HEK293T (cell line): Measurements from ENCODE around the gene AGFG2.

Experiments
- CTCF ChIA-PET: fragments of 350-600 bp; formaldehyde crosslinking; extraction: SDS; loops from one replicate; lab custom pipeline; 2021; ENCODE audit warnings: antibody characterized with exemption, inconsistent platforms; lab: Yijun Ruan, JAX
- POLR2A ChIA-PET: fragments of 350-600 bp; formaldehyde crosslinking; extraction: SDS; loops from one replicate; lab custom pipeline; 2020; ENCODE audit warnings: antibody characterized with exemption, inconsistent platforms; lab: Yijun Ruan, JAX
- DNase-seq: peaks from one replicate; pipeline ENCODE4 v3.0.0; 2012; ENCODE audit warnings: mixed read lengths; ENCODE audit errors: extremely low spot score
- ARNT ChIP-seq: fragments of 450-650 bp; IDR thresholded peaks from 2 replicates; pipeline ENCODE4 v1.6.1; 2017; ENCODE audit warnings: mild to moderate bottlenecking
- BHLHE40 ChIP-seq: fragments of 450-650 bp; IDR thresholded peaks from 2 replicates; pipeline ENCODE4 v1.6.1; 2016; ENCODE audit warnings: mild to moderate bottlenecking, moderate library complexity, borderline replicate concordance
- CTBP1 ChIP-seq: fragments of 450-650 bp; IDR thresholded peaks from 2 replicates; pipeline ENCODE4 v1.6.1; 2016; ENCODE audit warnings: borderline replicate concordance
- ELF4 ChIP-seq: fragments of 450-650 bp; IDR thresholded peaks from 2 replicates; pipeline ENCODE4 v1.6.1; 2017; ENCODE audit warnings: antibody characterized with exemption
- FOXA1 ChIP-seq: fragments of 450-650 bp; IDR thresholded peaks from 2 replicates; pipeline ENCODE4 v1.6.1; 2016; ENCODE audit warnings: mild to moderate bottlenecking
- FOXK2 ChIP-seq: fragments of 450-650 bp; IDR thresholded peaks from 2 replicates; pipeline ENCODE4 v1.6.1; 2016; ENCODE audit warnings: mild to moderate bottlenecking
- FOXM1 ChIP-seq: fragments of 450-650 bp; IDR thresholded peaks from 2 replicates; pipeline ENCODE4 v1.6.1; 2017; ENCODE audit warnings: mild to moderate bottlenecking, borderline replicate concordance
- HDGF ChIP-seq: fragments of 450-650 bp; IDR thresholded peaks from 2 replicates; pipeline ENCODE4 v1.6.1; 2017; ENCODE audit warnings: antibody characterized with exemption, borderline replicate concordance
- L3MBTL2 ChIP-seq: fragments of 450-650 bp; conservative IDR thresholded peaks from 2 replicates; pipeline ENCODE4 v1.6.1; 2016; ENCODE audit warnings: mild to moderate bottlenecking
- LEF1 ChIP-seq: fragments of 450-650 bp; IDR thresholded peaks from 2 replicates; pipeline ENCODE4 v1.6.1; 2017; ENCODE audit warnings: mild to moderate bottlenecking, borderline replicate concordance
- NFRKB ChIP-seq: fragments of 450-650 bp; IDR thresholded peaks from 2 replicates; pipeline ENCODE4 v1.6.1; 2016; ENCODE audit warnings: mild to moderate bottlenecking, moderate library complexity
- SP1 ChIP-seq: fragments of 450-650 bp; IDR thresholded peaks from 2 replicates; pipeline ENCODE4 v1.6.1; 2017
- SUZ12 ChIP-seq: fragments of 450-650 bp; IDR thresholded peaks from 2 replicates; pipeline ENCODE4 v1.6.1; 2016; ENCODE audit warnings: mild to moderate bottlenecking
- TARDBP ChIP-seq: fragments of 450-650 bp; IDR thresholded peaks from 2 replicates; pipeline ENCODE4 v1.6.1; 2016
- ZNF384 ChIP-seq: fragments of 450-650 bp; IDR thresholded peaks from 2 replicates; pipeline ENCODE4 v1.6.1; 2016
- TF ChIP-seq, protein P1 (sequence below): fragments of 450-650 bp; IDR thresholded peaks from 2 replicates; pipeline ENCODE4 v1.6.1; 2016

The AGFG2 gene

DNA sequence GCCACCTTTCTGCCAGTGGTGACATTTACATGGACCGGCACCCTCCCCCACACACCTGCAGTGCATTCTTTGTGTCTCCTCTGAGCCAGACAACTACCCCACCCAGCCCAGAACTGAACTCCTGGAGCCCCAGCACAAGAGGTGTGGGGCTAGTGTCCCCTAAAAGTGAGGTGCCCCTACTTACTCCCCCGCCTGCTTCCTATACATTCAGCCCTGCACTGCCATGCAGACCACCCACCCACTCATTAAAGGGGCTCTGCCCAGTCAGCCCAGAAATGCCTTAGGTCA lies 32.8 kb downstream of the AGFG2 start:
- POLR2A ChIA-PET, result interaction anchor here (1.9 kb wide), 1 partner anchor 14 kb away, joined by 10 read pairs; the partner anchor contains the start of genes FBXO24 and LRCH4
- CTCF ChIA-PET, result no interaction called here
- no peak for TF ChIP-seq BHLHE40
- no peak for TF ChIP-seq FOXM1
- TF ChIP-seq HDGF, result no peak
- TF ChIP-seq FOXA1, result no peak
- no peak for TF ChIP-seq NFRKB
- TF ChIP-seq SP1, result no peak
- TF ChIP-seq LEF1, result no peak
- TF ChIP-seq ARNT, result no peak
- no peak for TF ChIP-seq FOXK2
- TF ChIP-seq ZNF384, result no peak
- TF ChIP-seq L3MBTL2, result no peak
- TF ChIP-seq ELF4, result no peak
- TF ChIP-seq, protein P1, sequence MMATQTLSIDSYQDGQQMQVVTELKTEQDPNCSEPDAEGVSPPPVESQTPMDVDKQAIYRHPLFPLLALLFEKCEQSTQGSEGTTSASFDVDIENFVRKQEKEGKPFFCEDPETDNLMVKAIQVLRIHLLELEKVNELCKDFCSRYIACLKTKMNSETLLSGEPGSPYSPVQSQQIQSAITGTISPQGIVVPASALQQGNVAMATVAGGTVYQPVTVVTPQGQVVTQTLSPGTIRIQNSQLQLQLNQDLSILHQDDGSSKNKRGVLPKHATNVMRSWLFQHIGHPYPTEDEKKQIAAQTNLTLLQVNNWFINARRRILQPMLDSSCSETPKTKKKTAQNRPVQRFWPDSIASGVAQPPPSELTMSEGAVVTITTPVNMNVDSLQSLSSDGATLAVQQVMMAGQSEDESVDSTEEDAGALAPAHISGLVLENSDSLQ, result no peak
- no peak for DNase-seq

GRCh38 chr7:100572281-100572948 lies 33.4 kb downstream of the AGFG2 start:
- ChIA-PET CTCF (interaction anchor here (1.0 kb wide), 1 partner anchor 8 kb away, joined by 3 read pairs; no protein-coding TSS in a partner anchor), POLR2A (interaction anchor here (1.3 kb wide), 1 partner anchor 12 kb away, joined by 3 read pairs; no protein-coding TSS in a partner anchor)
- no peak for DNase-seq
- TF ChIP-seq FOXA1 (no peak), L3MBTL2 (no peak), ELF4 (no peak), BHLHE40 (no peak), LEF1 (no peak), ZNF384 (no peak), TARDBP (no peak), SUZ12 (no peak)
- TF ChIP-seq, protein P1, result no peak

GRCh38 chr7:100572949-100573675 lies 34.1 kb downstream of the AGFG2 start:
- POLR2A ChIA-PET, result interaction anchor here (1.3 kb wide), 1 partner anchor 11 kb away, joined by 3 read pairs; no protein-coding TSS in a partner anchor
- CTCF ChIA-PET, result interaction anchor here (1.0 kb wide), 1 partner anchor 9 kb away, joined by 3 read pairs; no protein-coding TSS in a partner anchor
- no peak for DNase-seq
- no peak for TF ChIP-seq CTBP1
- no peak for TF ChIP-seq FOXM1
- no peak for TF ChIP-seq NFRKB
- no peak for TF ChIP-seq SP1
- no peak for TF ChIP-seq ELF4
- no peak for TF ChIP-seq ZNF384
- TF ChIP-seq FOXA1, result no peak
- TF ChIP-seq HDGF, result no peak
- no peak for TF ChIP-seq FOXK2
- no peak for TF ChIP-seq BHLHE40
- TF ChIP-seq, protein P1, result no peak
- TF ChIP-seq SUZ12, result no peak

- no peak for DNase-seq
- CTCF ChIA-PET, result interaction anchor here (1.0 kb wide), 1 partner anchor 10 kb away, joined by 3 read pairs; no protein-coding TSS in a partner anchor
- TF ChIP-seq SP1 (no peak), ARNT (no peak), FOXK2 (no peak)
- POLR2A ChIA-PET, result no interaction called here
Measured at GRCh38 chr7:100573691-100574361, 34.8 kb downstream of the AGFG2 start, which contains the start of gene SAP25. Gene SAP25 (minus strand): TSS chr7:100573900. CDS start chr7:100573742, 158 bp downstream.

DNA sequence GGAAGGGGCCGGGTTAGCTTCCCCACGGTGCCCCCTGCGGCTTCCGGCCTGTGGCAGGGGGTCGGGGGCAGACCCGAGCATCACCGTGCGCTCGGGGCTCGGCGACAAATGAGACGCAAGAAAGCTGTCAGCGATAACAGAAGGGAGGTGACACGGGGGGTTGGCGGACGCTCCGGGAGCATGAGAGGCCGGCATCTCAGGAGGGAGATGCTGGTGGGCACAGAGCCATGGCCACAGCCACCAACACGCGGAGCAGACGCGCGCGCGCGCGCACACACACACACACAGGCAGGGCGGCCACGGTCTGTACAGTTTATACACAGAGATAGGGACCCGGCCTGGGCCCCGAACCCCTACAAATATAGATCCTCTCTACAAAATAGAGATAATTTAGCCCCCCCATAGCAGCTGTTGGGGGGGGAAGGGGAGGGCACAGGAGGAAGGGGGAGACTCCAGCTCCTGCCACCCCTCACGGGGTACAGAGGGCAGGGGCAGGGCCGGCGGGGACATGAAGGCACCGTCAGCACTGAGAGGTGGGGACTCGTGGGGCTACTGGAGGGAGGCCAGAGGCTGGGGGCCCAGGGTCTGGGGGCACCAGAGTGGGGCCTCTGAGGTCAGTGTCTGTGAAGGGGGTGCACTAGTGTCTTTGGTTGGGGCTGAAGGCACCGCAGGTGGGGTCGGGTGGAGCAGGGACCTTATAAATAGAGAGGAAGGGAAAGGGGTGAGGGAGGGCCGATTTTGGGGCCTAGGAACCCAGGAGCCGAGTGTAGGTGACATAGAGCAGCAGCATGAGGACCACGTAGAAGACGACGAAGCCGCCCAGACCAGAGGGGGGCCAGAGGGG lies 35.6 kb downstream of the AGFG2 start:
- no peak for TF ChIP-seq HDGF
- TF ChIP-seq L3MBTL2, result no peak
- no peak for TF ChIP-seq FOXK2
- no peak for DNase-seq
- ChIA-PET CTCF (no interaction called here), POLR2A (no interaction called here)
